ENCODE data around the gene MTHFD2L. TPM values are rescaled to one million over a fixed set of nuclear protein-coding genes. Genes with fewer than 3 reads are reported as not detected.

MTHFD2L gene
- total and polyA plus RNA-seq, 9 donors: 5.8 to 19.3 (median 13.5) TPM

DNA sequence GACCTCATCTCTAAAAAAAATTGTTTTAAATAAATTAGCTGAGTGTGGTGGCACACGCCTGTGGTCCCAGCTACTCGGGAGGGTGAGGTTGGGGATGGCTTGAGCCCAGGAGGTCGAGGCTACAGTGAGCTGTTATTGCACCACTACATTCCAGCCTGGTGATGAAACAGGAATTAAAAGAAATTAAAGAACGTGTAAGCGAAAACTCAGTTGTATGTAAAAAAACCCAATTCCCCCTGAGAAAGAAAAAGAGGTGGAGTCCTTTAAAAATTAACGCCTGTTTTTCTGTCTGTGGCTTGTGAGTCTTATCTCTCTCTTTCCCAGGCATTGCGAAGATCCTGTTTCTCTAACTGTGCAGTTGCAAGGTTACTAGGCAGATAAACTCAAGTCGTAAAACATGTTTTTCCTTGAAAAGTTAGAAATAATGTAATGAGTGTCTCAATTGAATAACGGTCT lies 172.4 kb downstream of the MTHFD2L start:
- no peaks in the 10 kb centered on the region for H3K4me1 ChIP-seq (ENCODE audit: insufficient read depth)
- no peaks in the 10 kb centered on the region for H3K9me3 ChIP-seq
- H3K27me3 ChIP-seq: no peaks in the 10 kb centered on the region
- H3K4me3 ChIP-seq: no peak overlapping the region
- intact Hi-C loops (cut with DNase I): no loop called here
- H3K36me3 ChIP-seq: no peaks in the 10 kb centered on the region
- WGBS, 3 donors: 22 to 34% (median 26%) methylated on average over 9 of the region's 9 CpGs
- no peak for TF ChIP-seq EP300 (IDR thresholded peaks at IDR 0.05)
- TF ChIP-seq, protein P1, sequence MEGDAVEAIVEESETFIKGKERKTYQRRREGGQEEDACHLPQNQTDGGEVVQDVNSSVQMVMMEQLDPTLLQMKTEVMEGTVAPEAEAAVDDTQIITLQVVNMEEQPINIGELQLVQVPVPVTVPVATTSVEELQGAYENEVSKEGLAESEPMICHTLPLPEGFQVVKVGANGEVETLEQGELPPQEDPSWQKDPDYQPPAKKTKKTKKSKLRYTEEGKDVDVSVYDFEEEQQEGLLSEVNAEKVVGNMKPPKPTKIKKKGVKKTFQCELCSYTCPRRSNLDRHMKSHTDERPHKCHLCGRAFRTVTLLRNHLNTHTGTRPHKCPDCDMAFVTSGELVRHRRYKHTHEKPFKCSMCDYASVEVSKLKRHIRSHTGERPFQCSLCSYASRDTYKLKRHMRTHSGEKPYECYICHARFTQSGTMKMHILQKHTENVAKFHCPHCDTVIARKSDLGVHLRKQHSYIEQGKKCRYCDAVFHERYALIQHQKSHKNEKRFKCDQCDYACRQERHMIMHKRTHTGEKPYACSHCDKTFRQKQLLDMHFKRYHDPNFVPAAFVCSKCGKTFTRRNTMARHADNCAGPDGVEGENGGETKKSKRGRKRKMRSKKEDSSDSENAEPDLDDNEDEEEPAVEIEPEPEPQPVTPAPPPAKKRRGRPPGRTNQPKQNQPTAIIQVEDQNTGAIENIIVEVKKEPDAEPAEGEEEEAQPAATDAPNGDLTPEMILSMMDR (IDR thresholded peaks at IDR 0.05): no peak
- no peak for TF ChIP-seq POLR2A (IDR thresholded peaks at IDR 0.05)
- DNase-seq: no peak
- H3K27ac ChIP-seq: no peak overlapping the region

DNA sequence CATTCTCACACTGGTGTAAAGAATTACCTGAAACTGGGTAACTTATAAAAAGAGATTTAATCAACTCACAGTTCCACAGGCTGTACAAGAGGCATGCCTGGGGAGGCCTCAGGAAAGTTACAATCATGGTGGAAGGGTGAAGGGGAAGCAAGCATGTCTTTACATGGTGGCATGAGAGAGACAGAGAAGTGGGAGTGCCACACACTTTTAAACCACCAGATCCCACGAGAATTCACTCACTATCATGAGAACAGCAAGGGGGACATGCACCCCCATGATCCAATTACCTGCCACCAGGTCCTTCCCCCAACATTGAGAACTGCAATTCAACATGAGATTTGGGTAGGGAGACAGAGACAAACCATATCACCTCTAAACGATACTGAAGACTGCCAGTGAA lies 173.3 kb downstream of the MTHFD2L start:
- no peaks in the 10 kb centered on the region for H3K4me1 ChIP-seq (ENCODE audit: insufficient read depth)
- no peak for DNase-seq
- no peaks in the 10 kb centered on the region for H3K9me3 ChIP-seq
- H3K27me3 ChIP-seq: no peaks in the 10 kb centered on the region
- H3K36me3 ChIP-seq: no peaks in the 10 kb centered on the region
- no peak for TF ChIP-seq EP300 (IDR thresholded peaks at IDR 0.05)
- TF ChIP-seq, protein P1 (IDR thresholded peaks at IDR 0.05): no peak
- WGBS, 3 donors: 82 to 90% (median 82%) methylated on average over 2 of the region's 2 CpGs
- H3K4me3 ChIP-seq: no peak overlapping the region
- intact Hi-C loops (cut with DNase I): no loop called here
- H3K27ac ChIP-seq: no peak overlapping the region

DNA sequence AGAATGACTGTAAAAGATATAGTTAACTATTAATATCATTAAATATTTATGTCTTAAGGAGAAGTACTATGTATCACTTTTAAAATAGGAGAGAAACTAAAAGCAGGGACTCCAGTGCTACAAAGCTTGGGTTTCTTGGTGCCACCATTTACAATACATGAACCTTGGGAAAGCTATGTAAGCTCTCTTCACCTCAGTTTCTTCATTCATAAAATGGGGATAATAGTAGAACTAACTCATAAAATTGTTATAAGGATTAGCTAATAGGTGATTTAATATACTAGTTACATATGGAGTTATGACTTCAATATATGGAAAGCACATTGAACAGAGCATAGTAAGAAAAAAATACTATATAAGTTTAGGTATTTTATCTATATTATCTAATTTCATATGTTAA lies 174.0 kb downstream of the MTHFD2L start:
- no peak for DNase-seq
- intact Hi-C loops (cut with DNase I): no loop called here
- H3K4me3 ChIP-seq: no peak overlapping the region
- TF ChIP-seq, protein P1 (IDR thresholded peaks at IDR 0.05): no peak
- TF ChIP-seq EP300 (IDR thresholded peaks at IDR 0.05) (no peak), POLR2A (IDR thresholded peaks at IDR 0.05) (no peak)
- H3K27ac ChIP-seq: no peak overlapping the region
- H3K27me3 ChIP-seq: no peaks in the 10 kb centered on the region
- H3K36me3 ChIP-seq: no peaks in the 10 kb centered on the region
- no peaks in the 10 kb centered on the region for H3K4me1 ChIP-seq (ENCODE audit: insufficient read depth)
- H3K9me3 ChIP-seq: no peaks in the 10 kb centered on the region

DNA sequence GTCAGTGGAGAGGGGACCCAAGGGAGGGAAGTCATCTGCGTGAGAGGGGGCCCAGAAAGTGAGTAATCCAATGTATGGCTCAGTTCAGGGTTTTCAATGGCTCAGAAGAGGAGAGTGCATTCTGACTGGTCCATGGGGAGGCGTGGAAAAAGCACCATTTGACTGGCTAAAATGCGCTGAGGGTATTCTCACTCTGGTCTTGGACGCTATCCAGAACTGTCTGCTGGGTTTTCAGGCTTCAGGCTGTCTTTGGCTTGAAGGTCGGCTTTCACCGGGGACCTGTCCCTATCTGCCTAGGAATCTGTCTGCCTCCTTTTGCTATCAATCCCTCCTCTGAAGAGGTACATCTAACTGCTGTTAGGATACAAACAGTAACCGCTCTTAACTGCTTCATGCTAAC lies 176.7 kb downstream of the MTHFD2L start:
- intact Hi-C loops (cut with DNase I): no loop called here
- TF ChIP-seq EP300 (IDR thresholded peaks at IDR 0.05): no peak
- TF ChIP-seq, protein P1 (IDR thresholded peaks at IDR 0.05): no peak
- no peak for TF ChIP-seq POLR2A (IDR thresholded peaks at IDR 0.05)
- Histone ChIP-seq H3K27ac (no peak overlapping the region), H3K27me3 (no peaks in the 10 kb centered on the region), H3K4me1 (ENCODE audit: insufficient read depth) (no peaks in the 10 kb centered on the region), H3K4me3 (no peak overlapping the region), H3K9me3 (no peaks in the 10 kb centered on the region), H3K36me3 (no peaks in the 10 kb centered on the region)
- 91 to 94% (median 93%) methylated on average over 7 of the region's 7 CpGs for WGBS, 3 donors
- no peak for DNase-seq
